Measurements from ENCODE around the gene MTOR.
"Not testable (repeated sequence)": the region's sequence is repeated elsewhere in the genome, so short reads cannot be mapped to it uniquely, and the experiment has no call there.

GRCh38 chr1:11162752-11163151 is 99.6 kb downstream of the MTOR start:
- not testable (repeated sequence) for TF ChIP-seq CTCF, EP300 (IDR thresholded peaks at IDR 0.05)
